MCF 10A (cell line): ENCODE data around the gene FAM3A. TPM values are rescaled to one million over a fixed set of nuclear protein-coding genes. Genes with fewer than 3 reads are reported as not detected.

Experiments
- BruUV-seq: library from RNA; stranded (reverse); fragments of 400-500 nt; replicated peaks from 2 replicates; lab custom pipeline; 2021; lab: Mats Ljungman, UMichigan
- CTCF ChIA-PET: fragments of 300-600 bp; sonication (Branson Sonifier 250); formaldehyde crosslinking; extraction: SDS; loops from one replicate; lab custom pipeline; 2021; ENCODE audit warnings: antibody characterized with exemption, inconsistent platforms; lab: Yijun Ruan, JAX
- POLR2A ChIA-PET: fragments of 300-600, 350-650 bp; sonication (Branson Sonifier 250); formaldehyde crosslinking; extraction: SDS; loops from one replicate; lab custom pipeline; 2020; ENCODE audit warnings: antibody characterized with exemption, inconsistent platforms; lab: Yijun Ruan, JAX
- DNase-seq: peaks from one replicate; pipeline ENCODE4 v3.0.0-alpha.2; 2018; ENCODE audit not compliant: unreplicated experiment
- H3K27ac Mint-ChIP-seq: one replicate; pipeline ENCODE4 v1.8.0; 2022; ENCODE audit warnings: mild to moderate bottlenecking, low read depth, mixed read lengths; ENCODE audit not compliant: unreplicated experiment
- H3K27me3 Mint-ChIP-seq: one replicate; pipeline ENCODE4 v1.8.0; 2022; ENCODE audit warnings: mixed read lengths; ENCODE audit not compliant: insufficient read depth, unreplicated experiment
- H3K36me3 Mint-ChIP-seq: one replicate; pipeline ENCODE4 v1.8.0; 2022; ENCODE audit warnings: mild to moderate bottlenecking, moderate library complexity, mixed read lengths; ENCODE audit not compliant: insufficient read depth, unreplicated experiment
- H3K4me1 Mint-ChIP-seq: one replicate; pipeline ENCODE4 v1.8.0; 2022; ENCODE audit warnings: mixed read lengths; ENCODE audit not compliant: insufficient read depth, unreplicated experiment
- H3K4me3 Mint-ChIP-seq: one replicate; pipeline ENCODE4 v1.8.0; 2022; ENCODE audit warnings: mild to moderate bottlenecking, moderate library complexity, mixed read lengths; ENCODE audit not compliant: unreplicated experiment
- H3K9me3 Mint-ChIP-seq: one replicate; pipeline ENCODE4 v1.8.0; 2022; ENCODE audit warnings: mixed read lengths; ENCODE audit not compliant: unreplicated experiment
- CTCF ChIP-seq: fragments of 200-600 bp; IDR thresholded peaks from one replicate; pipeline ENCODE4 v1.8.0; 2022; ENCODE audit warnings: antibody characterized with exemption, mild to moderate bottlenecking; ENCODE audit not compliant: unreplicated experiment
- intact Hi-C: fragments of 100-400 bp; cut with micrococcal nuclease; formaldehyde crosslinking; loops from 2 replicates; pipeline ENCODE4 v1.14.1; 2022
- total RNA-seq: library from RNA; stranded (reverse); gene quantifications from 2 replicates; pipeline ENCODE4 v1.2.3, GENCODE V29; 2022

FAM3A gene
- total RNA-seq, 1 experiment from 2014 or later = 40.9 TPM

GRCh38 chrX:154483325-154483724, 32.7 kb downstream of the FAM3A start:
- Mint-ChIP-seq H3K36me3 (peaks cover 24% of the 10 kb centered on the region), H3K4me1 (peaks cover 7% of the 10 kb centered on the region), H3K27me3 (peaks cover 23% of the 10 kb centered on the region), H3K4me3 (no peak overlapping the region), H3K9me3 (no peaks in the 10 kb centered on the region), H3K27ac (no peak overlapping the region)
- TF ChIP-seq CTCF = no peak
- BruUV-seq = no TSS peak
- CTCF ChIA-PET = interaction anchor here (0.8 to 1.5 kb wide), 2 partner anchors 44 to 83 kb away, joined by 4 read pairs; no protein-coding TSS in a partner anchor
- intact Hi-C loops = no loop called here
- POLR2A ChIA-PET = interaction anchor here (1.2 kb wide), 1 partner anchor 73 kb away, joined by 3 read pairs; no protein-coding TSS in a partner anchor
- DNase-seq = no peak

- Mint-ChIP-seq H3K36me3 (peaks cover 18% of the 10 kb centered on the region), H3K4me3 (no peak overlapping the region), H3K27me3 (peaks cover 23% of the 10 kb centered on the region), H3K9me3 (no peaks in the 10 kb centered on the region), H3K27ac (no peak overlapping the region), H3K4me1 (peaks cover 7% of the 10 kb centered on the region)
- no peak for TF ChIP-seq CTCF
- intact Hi-C loops = no loop called here
- ChIA-PET CTCF (interaction anchor here (1.5 kb wide), 1 partner anchor 83 kb away, joined by 4 read pairs; no protein-coding TSS in a partner anchor), POLR2A (no interaction called here)
- BruUV-seq = no TSS peak
- DNase-seq = no peak
Observed at GRCh38 chrX:154482786-154483185, 33.2 kb downstream of the FAM3A start.

GRCh38 chrX:154481911-154482601, 34.0 kb downstream of the FAM3A start:
- Mint-ChIP-seq H3K27ac (no peak overlapping the region), H3K27me3 (peaks cover 23% of the 10 kb centered on the region), H3K4me3 (no peak overlapping the region), H3K4me1 (peaks cover 7% of the 10 kb centered on the region), H3K36me3 (peaks cover 15% of the 10 kb centered on the region), H3K9me3 (no peaks in the 10 kb centered on the region)
- ChIA-PET POLR2A (interaction anchor here (1.1 kb wide), 1 partner anchor 34 kb away, joined by 4 read pairs; the partner anchor contains the start of gene FAM3A), CTCF (interaction anchor here (0.6 to 1.5 kb wide), 3 partner anchors 53 to 82 kb away, joined by 3 to 4 read pairs (median 4); no protein-coding TSS in a partner anchor)
- no TSS peak for BruUV-seq
- DNase-seq = no peak
- intact Hi-C loops = no loop called here
- TF ChIP-seq CTCF = no peak

GRCh38 chrX:154481195-154481594, 34.8 kb downstream of the FAM3A start:
- H3K27ac Mint-ChIP-seq = no peak overlapping the region
- DNase-seq = no peak
- POLR2A ChIA-PET = interaction anchor here (1.1 kb wide), 1 partner anchor 34 kb away, joined by 4 read pairs; the partner anchor contains the start of gene FAM3A
- no peaks in the 10 kb centered on the region for H3K9me3 Mint-ChIP-seq
- peaks cover 15% of the 10 kb centered on the region for H3K36me3 Mint-ChIP-seq
- no TSS peak for BruUV-seq
- intact Hi-C loops = no loop called here
- peaks cover 23% of the 10 kb centered on the region for H3K27me3 Mint-ChIP-seq
- H3K4me1 Mint-ChIP-seq = peaks cover 7% of the 10 kb centered on the region
- TF ChIP-seq CTCF = no peak
- CTCF ChIA-PET = interaction anchor here (0.6 kb wide), 1 partner anchor 54 kb away, joined by 4 read pairs; no protein-coding TSS in a partner anchor
- H3K4me3 Mint-ChIP-seq = no peak overlapping the region
